ENCODE data around the gene LGMN. TPM values are rescaled to one million over a fixed set of nuclear protein-coding genes. Genes with fewer than 3 reads are reported as not detected.

LGMN gene
- total RNA-seq, 3 donors from 2014 or later, result 70.8 to 193 (median 122) TPM

GRCh38 chr14:92792885-92793284 is 44.5 kb upstream of the LGMN start:
- no peak overlapping the region for H3K27ac ChIP-seq
- H3K27me3 ChIP-seq, result no peaks in the 10 kb centered on the region
- peaks cover 0 to 7% of the 10 kb centered on the region in 2 donors for H3K4me1 ChIP-seq
- TF ChIP-seq, protein P1, sequence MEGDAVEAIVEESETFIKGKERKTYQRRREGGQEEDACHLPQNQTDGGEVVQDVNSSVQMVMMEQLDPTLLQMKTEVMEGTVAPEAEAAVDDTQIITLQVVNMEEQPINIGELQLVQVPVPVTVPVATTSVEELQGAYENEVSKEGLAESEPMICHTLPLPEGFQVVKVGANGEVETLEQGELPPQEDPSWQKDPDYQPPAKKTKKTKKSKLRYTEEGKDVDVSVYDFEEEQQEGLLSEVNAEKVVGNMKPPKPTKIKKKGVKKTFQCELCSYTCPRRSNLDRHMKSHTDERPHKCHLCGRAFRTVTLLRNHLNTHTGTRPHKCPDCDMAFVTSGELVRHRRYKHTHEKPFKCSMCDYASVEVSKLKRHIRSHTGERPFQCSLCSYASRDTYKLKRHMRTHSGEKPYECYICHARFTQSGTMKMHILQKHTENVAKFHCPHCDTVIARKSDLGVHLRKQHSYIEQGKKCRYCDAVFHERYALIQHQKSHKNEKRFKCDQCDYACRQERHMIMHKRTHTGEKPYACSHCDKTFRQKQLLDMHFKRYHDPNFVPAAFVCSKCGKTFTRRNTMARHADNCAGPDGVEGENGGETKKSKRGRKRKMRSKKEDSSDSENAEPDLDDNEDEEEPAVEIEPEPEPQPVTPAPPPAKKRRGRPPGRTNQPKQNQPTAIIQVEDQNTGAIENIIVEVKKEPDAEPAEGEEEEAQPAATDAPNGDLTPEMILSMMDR (IDR thresholded peaks at IDR 0.05), result no peak
- TF ChIP-seq POLR2AphosphoS5 (IDR thresholded peaks at IDR 0.05) (no peak), POLR2A (IDR thresholded peaks at IDR 0.05) (no peak)
- H3K36me3 ChIP-seq, result no peaks in the 10 kb centered on the region
- H3K4me3 ChIP-seq, result no peak overlapping the region
- DNase-seq (ENCODE audit: low spot score in 2 of 2), result no peak
- intact Hi-C loops (cut with DNase I; ENCODE audit: low total_unique reads), result no loop called here
- H3K9me3 ChIP-seq, result peaks cover 0 to 16% of the 10 kb centered on the region in 2 donors

DNA sequence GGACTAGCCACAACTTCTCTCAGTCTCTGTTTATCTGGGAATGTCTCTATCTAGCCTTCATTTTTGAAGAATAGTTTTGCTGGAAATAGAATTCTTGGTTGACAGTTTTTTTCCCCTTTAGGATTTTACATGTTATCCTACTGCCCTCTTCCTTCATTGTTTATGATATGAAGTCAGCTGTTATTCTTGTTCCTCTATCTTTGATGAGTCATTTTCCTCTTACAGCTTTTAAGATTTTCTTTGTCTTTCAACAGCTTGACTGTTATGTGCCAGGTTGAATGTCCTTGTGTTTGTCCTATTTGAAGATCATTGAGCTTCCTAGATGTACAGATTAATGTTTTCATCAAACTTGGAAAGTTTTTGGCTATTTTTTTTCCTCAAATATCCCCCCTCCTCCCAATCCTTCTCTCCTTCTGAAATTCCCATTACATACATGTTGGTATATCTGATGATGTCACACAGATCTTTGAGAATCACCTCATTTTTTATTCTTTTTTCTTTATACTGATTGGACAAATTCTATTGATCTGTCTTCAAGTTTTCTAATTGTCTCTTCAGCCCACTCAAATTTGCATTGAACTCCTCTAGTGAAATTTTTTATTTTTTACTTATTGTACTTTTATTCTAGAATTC is 41.1 kb upstream of the LGMN start:
- TF ChIP-seq, protein P1 (IDR thresholded peaks at IDR 0.05), result no peak
- TF ChIP-seq POLR2A (IDR thresholded peaks at IDR 0.05), result no peak
- TF ChIP-seq POLR2AphosphoS5 (IDR thresholded peaks at IDR 0.05), result no peak
- Histone ChIP-seq H3K4me1 (no peaks in the 10 kb centered on the region), H3K27ac (no peak overlapping the region), H3K36me3 (no peaks in the 10 kb centered on the region), H3K9me3 (peaks cover 0 to 16% of the 10 kb centered on the region in 2 donors), H3K27me3 (no peaks in the 10 kb centered on the region), H3K4me3 (no peak overlapping the region)
- intact Hi-C loops (cut with DNase I; ENCODE audit: low total_unique reads), result loop anchor here (10.0 kb wide), 2 partner anchors 105 to 955 kb away; no protein-coding TSS in a partner anchor
- DNase-seq (ENCODE audit: low spot score in 2 of 2), result no peak

DNA sequence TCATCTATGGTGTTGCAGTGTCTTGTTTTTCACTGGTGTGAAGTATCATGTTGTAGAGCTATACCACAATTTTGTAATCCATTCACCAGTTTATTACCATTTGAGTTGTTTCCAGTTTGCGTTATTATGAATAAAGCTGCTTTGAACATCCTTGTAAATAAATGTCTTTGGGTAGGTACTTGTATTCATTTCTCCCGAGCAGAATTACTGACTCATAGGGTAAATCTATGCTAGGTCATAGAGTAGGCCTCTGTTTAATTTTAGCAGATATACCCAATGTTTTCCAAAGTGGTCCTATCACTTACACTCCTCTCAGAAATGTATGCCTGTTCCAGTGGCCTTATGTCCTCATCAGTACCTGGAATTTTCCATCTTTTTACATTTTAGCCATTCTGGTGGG is 39.1 kb upstream of the LGMN start:
- no peaks in the 10 kb centered on the region for H3K4me1 ChIP-seq
- no peaks in the 10 kb centered on the region for H3K36me3 ChIP-seq
- intact Hi-C loops (cut with DNase I; ENCODE audit: low total_unique reads), result loop anchor here (10.0 kb wide), 2 partner anchors 103 to 953 kb away; no protein-coding TSS in a partner anchor
- no peak overlapping the region for H3K27ac ChIP-seq
- no peak for DNase-seq (ENCODE audit: low spot score in 2 of 2)
- H3K4me3 ChIP-seq, result no peak overlapping the region
- no peak for TF ChIP-seq POLR2AphosphoS5 (IDR thresholded peaks at IDR 0.05)
- H3K27me3 ChIP-seq, result no peaks in the 10 kb centered on the region
- peaks cover 0 to 16% of the 10 kb centered on the region in 2 donors for H3K9me3 ChIP-seq

DNA sequence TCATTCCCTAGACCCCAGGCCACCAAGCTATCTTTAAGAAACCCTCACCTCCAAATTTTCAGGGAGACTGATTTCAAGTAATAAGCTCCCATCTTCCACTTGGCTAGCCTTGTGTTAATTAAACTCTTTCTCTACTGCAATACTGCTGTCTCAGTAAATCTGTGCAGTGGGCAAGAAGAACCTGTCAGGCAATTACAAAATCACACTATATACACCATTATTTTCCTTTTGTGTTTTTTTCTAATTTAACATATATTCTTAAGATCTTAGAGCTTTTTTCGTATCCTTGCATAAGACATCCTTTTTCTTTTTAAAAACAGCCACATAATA is 38.0 kb upstream of the LGMN start:
- peaks cover 0 to 16% of the 10 kb centered on the region in 2 donors for H3K9me3 ChIP-seq
- H3K4me3 ChIP-seq, result no peak overlapping the region
- H3K27ac ChIP-seq, result peak overlapping the region in 1 of 2 donors; percentile 64
- no peaks in the 10 kb centered on the region for H3K27me3 ChIP-seq
- TF ChIP-seq, protein P1 (IDR thresholded peaks at IDR 0.05), result no peak
- no peak for TF ChIP-seq POLR2AphosphoS5 (IDR thresholded peaks at IDR 0.05)
- TF ChIP-seq POLR2A (IDR thresholded peaks at IDR 0.05), result no peak
- intact Hi-C loops (cut with DNase I; ENCODE audit: low total_unique reads), result loop anchor here (10.0 kb wide), 2 partner anchors 102 to 952 kb away; no protein-coding TSS in a partner anchor
- no peak for DNase-seq (ENCODE audit: low spot score in 2 of 2)
- H3K4me1 ChIP-seq, result no peaks in the 10 kb centered on the region
- no peaks in the 10 kb centered on the region for H3K36me3 ChIP-seq

DNA sequence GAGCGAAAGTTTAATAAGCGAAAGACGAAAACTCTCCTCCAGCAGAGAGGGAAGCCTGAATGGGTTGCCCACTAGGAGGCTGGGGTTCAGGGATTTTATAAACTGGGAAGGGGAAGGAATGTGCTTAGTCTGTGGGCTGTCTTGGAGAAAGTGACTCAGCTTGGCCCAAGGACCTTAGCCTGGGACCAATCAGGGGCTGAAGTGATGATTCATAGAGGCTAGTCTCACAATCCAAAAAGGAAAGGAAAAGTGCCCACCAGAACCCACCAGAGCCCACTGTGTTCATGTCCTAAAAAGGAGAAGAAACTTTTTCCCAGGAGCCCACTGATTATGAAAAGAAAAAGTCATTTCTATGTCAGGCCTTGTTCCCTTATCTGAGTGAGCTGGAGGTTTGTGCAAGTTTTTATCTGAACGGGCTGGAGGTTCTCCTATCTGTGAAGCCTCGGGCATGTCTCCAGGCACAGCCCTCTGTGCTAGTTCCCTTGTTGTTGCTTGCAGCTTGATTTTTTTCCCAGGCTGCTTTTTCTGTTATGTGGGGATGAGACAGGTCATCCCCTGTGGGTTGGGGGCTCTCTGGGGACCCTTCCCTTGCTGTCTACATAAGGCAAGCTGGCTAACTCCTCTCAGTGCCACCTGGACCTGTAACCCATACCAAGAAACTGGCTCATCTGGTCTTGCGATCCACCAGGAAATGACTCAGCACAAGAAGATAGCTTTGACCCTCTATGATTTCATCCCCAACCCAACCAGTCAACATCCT is 37.4 kb upstream of the LGMN start:
- Histone ChIP-seq H3K27me3 (no peaks in the 10 kb centered on the region), H3K36me3 (no peaks in the 10 kb centered on the region), H3K27ac (peak overlapping the region in 1 of 2 donors; percentile 64), H3K4me1 (no peaks in the 10 kb centered on the region), H3K9me3 (peaks cover 0 to 16% of the 10 kb centered on the region in 2 donors), H3K4me3 (no peak overlapping the region)
- intact Hi-C loops (cut with DNase I; ENCODE audit: low total_unique reads), result loop anchor here (10.0 kb wide), 2 partner anchors 101 to 951 kb away; no protein-coding TSS in a partner anchor
- TF ChIP-seq POLR2AphosphoS5 (IDR thresholded peaks at IDR 0.05) (no peak), POLR2A (IDR thresholded peaks at IDR 0.05) (no peak)
- TF ChIP-seq, protein P1 (IDR thresholded peaks at IDR 0.05), result no peak
- no peak for DNase-seq (ENCODE audit: low spot score in 2 of 2)
